HG03095 (cell line): ENCODE results near the gene ABCC1.

Source experiments
- ATAC-seq: cut with Tn5 transposase; IDR thresholded peaks from one replicate; pipeline ENCODE4 v1.9.1; 2021; ENCODE audit warnings: moderate library complexity; ENCODE audit not compliant: unreplicated experiment

The ABCC1 gene

DNA sequence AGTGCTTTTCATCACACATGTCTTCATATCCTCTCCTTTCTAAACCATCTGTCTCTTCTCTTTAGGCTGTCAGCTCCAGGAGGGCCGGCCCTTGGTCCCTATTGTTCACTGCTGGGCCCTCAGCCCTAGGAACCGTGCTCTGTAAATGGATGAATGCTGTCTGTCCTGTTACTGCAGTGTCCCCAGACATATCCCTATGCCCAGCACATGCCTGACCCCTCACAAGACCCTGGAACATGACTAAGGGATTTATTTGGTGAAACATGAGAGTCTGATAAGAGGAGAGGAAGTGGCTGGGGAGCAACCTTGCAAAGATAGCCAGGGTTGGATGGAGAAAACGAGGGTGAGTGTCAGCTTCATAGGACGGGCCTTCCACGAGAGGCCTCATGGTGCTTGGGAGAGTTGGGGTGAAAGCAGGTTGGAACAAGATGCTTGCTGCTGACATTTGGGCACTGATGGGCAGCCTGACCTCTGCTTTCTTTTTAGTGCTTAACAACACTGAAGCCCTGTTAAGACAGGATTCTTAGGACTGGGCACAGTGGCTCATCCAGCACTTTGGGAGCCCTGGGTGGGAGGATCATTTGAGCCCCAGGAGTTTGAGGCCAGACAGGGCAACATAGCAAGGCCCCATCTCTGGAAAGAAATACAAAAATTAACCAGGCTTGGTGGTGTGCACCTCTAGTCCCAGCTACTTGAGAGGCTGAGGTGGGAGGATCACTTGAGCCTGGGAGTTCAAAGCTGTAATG lies 39.0 kb downstream of the ABCC1 start:
- no peak for ATAC-seq

- no peak for ATAC-seq
Observed at GRCh38 chr16:15990902-15991301, 41.5 kb downstream of the ABCC1 start.

DNA sequence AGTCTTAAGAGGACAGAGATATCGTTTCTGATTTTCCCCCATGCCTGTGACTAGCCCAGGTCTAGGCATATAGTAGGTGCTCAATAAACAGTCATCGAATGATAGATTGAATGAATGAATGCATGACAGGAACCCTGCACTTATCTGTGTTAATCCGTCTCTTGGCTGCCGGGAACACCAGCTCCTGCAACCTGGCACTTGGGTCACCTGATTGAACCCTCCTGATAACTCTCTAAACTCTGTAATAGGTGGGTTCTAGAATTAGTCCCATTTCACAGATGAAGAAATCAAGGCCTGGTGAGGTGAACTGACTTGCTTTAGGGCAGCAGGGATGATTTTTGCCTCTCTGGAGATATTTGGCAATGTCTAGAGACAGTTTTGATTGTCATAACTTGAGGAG lies 43.7 kb downstream of the ABCC1 start:
- no peak for ATAC-seq

DNA sequence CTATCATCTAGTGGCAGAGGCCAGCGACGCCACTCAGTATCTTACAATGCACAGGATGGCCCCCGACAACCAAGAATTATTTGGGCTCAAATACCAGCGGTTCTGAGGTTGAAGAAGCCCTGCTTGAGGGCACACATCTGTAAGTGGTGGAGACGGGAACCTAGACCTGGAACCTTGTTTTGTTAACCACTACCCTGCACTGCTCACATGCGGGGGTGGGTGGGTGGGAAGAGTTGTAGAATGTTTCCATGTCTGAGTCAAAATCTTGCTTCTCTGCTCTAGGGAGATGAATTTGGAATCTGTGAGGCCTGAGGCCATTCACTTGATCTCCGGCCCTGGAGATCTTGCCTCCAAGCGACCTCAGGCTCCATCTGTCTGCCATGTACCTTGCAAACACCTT lies 44.1 kb downstream of the ABCC1 start:
- ATAC-seq, result no peak

- ATAC-seq, result no peak
Observed at GRCh38 chr16:15993946-15994665, 44.7 kb downstream of the ABCC1 start.

DNA sequence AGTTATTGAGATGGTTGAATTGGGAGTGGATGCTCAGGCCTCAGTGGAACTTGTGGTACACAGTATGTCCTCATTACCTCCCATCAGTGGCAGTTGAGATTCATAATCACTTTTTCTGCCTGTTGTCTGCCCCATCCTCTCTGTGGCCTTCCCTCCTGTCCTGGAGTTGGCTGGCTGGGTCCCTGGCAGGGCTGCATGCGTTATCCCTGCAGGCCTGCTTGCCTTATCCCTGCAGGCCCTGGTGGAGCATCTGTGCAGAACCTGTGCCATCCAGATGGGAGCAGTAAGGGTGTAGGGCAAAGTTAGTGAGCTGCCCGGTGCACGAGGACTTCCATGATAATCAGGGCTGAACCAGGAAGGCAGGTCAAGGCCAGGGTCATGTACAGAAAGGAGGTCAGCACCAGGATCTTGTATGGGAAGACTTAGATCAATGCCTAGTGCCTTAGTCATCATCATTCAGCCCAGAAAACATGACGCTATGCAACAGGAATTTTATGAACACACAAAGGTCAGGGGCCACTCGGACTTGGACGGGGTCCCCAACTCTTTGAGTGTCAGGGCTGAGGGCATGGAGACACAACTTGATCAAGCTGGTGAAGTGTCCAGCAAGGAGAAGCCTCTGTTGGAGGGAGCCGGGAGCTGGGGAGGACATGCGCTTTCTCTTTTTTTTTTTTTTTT lies 47.2 kb downstream of the ABCC1 start:
- ATAC-seq, result no peak

- no peak for ATAC-seq
Observed at GRCh38 chr16:16000685-16001084, 51.3 kb downstream of the ABCC1 start.

DNA sequence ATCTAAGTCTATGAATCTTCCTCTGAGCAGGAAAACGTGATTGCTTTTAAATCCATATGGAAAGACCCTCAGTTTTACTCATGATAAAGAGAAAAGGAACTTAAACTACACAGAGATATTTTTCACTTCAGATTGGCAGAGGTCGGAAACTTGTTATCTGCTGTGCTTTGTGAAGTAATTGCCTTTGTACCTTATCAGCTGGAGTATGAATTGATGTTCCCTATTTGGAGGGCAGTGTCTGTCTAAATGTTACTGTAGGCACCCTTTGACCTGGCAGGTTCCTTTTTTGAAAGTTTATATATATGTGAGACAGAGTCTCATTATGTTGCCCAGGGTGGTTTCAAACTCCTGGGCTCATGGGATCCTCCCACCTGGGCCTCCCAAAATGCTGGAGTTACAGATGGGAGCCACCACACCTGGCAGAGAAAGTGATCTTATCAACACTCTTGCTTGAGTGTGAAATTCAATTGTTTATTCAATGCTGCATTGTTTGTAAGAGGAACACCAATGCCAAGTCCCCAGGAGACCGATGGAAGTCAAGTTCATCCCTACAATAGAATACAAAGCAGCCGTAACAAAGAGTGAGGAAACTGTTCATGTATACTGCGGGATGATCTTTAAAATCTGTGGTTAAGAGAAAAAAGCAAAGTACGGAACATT lies 52.3 kb downstream of the ABCC1 start:
- no peak for ATAC-seq

DNA sequence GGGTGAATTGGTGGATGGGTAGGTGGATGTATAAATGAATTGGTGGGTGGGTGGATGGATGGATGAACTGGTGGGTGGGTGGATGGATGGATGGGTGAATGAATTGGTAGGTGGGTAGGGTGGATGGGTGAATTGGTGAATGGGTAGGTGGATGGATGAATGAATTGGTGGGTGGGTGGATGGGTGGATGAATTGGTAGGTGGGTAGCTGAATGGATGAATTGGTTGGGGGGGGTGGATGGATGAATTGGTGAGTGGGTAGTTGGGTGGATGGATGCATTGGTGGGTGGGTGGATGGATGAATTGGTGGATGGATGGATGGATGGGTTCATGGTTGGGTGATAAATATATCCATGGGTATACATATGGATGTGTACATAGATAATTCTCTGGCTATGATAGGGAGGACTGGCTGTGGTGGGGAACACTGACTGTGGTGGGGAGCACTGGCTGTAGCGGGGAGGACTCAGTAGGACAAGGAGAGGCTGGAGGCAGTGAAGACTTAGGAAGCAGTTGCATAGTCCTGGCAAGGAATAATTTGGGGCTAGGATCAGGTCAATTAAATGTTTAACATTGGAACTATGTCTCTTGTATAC lies 54.4 kb downstream of the ABCC1 start:
- ATAC-seq, result no peak

GRCh38 chr16:16004314-16004749 lies 54.9 kb downstream of the ABCC1 start:
- ATAC-seq, result no peak

- ATAC-seq, result no peak
Observed at GRCh38 chr16:16005721-16006120, 56.3 kb downstream of the ABCC1 start.

DNA sequence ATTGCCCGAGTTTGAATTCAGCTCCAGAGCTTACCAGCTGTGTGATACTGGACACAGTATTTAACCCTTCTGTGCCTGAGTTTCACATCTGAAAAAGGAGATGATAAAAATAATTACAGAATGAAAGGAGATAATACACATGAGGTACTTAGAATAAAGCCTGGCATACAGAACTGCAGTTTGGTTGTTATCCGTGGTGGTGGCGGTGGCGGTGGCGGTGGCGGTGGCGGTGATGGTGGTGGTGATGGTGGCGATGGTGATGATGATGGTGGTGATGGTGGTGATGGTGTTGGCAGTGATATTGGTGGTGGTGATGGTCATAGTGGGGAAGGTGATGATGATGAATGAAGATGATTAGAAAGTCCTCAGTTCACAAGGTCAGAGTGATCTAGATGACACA lies 57.2 kb downstream of the ABCC1 start:
- ATAC-seq, result no peak

DNA sequence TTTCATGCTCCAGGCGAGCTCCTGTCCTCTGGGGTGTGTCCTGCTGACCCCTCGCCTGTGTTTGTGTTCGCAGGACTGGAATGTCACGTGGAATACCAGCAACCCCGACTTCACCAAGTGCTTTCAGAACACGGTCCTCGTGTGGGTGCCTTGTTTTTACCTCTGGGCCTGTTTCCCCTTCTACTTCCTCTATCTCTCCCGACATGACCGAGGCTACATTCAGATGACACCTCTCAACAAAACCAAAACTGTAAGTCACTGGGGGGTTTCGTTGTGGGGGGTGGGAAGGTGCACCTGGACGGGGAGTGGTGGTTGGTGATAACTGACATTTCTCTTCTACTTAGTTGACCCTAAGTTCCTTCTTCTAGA lies 58.3 kb downstream of the ABCC1 start:
- ATAC-seq, result no peak

DNA sequence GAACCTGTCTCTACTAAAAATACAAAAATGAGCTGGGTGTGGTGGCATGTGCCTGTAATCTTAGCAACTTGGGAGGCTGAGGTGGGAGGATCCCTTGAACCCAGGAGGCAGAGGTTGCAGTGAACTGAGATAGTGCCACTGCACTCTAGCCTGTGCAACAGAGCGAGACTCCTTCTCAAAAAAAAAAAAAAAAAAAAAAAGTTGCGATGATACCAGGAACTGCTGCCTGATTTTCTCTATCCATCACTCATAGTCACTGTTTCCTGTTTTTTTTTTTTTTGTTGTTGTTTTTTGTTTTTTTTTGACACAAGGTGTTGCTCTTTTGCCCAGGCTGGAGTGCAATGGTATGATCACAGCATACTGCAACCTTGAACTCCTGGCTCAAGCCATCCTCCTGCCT lies 59.2 kb downstream of the ABCC1 start:
- no peak for ATAC-seq

GRCh38 chr16:16009401-16009800 lies 60.0 kb downstream of the ABCC1 start:
- ATAC-seq, result no peak

DNA sequence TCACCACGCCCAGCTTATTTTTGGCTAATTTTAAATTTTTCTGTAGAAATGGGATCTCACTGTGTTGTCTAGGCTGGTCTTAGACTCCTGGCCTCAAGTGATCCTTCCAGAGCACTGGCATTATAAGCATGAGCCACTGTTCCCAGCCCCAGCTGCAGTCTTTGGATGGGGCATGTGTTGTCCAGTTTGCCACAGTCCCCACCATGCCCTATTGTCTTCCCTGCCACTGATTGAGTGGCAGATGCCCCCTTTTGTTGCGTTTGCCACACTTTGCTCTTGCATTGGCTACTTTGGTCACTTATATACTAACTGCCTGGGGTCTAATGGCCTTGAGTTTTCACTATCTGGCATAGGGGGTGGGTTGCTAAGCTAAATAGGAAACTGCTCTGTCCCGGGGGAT lies 60.8 kb downstream of the ABCC1 start:
- ATAC-seq, result no peak

GRCh38 chr16:16012144-16012543 lies 62.7 kb downstream of the ABCC1 start:
- no peak for ATAC-seq

DNA sequence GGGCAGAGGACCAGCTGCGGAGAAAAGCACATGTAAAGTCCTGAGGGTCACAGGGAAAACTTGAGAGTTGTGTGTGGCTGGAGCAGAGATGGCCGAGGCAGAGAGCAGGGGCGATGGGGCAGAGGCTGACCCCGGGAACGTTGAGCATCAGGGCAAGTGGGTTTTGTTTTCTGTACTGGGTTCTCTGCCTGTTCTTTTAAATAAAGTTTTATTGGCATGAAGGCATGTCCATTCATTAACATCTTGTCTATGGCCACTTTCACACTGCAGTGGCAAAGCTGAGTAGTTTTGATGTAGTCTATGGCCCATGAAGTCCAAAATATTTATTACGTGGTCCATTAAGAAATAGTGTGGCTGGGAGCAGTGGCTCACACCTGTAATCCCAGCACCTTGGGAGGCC lies 64.4 kb downstream of the ABCC1 start:
- ATAC-seq, result no peak

DNA sequence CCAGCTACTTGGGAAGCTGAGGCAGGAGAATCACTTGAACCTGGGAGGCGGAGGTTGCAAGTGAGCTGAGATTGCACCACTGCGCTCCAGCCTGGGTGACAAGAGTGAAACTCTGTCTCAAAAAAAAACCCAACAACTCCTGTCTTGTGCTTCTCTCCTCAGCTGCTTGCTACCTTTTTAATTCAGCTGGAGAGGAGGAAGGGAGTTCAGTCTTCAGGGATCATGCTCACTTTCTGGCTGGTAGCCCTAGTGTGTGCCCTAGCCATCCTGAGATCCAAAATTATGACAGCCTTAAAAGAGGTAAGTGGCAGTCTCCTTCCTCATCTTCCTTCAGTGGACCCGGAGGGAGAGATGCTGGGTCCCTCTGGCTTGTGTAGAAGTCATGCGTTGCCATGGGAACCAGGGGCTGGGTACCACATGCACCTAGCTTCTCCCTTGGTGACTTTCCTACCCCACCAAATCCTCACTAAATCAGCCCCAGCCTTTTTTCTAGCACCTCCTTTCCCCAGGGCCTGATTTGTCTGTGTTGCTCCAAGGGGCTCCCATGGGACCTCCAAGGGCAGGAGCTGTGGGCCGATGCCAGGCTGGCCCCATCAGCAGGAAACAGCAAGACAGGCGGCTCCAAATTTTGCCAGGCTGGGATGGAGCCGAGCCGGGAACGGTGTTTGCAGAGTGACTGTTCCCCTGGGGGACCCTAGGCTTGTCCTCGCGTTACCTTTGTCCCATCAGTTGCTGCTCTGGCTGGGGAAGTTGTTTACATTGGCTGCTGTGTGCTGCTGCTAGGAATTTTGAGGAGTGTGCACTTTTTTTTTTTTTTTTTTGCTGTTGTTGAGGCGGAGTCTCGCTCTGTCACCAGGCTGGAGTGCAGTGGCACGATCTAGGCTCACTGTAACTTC lies 65.2 kb downstream of the ABCC1 start:
- no peak for ATAC-seq

DNA sequence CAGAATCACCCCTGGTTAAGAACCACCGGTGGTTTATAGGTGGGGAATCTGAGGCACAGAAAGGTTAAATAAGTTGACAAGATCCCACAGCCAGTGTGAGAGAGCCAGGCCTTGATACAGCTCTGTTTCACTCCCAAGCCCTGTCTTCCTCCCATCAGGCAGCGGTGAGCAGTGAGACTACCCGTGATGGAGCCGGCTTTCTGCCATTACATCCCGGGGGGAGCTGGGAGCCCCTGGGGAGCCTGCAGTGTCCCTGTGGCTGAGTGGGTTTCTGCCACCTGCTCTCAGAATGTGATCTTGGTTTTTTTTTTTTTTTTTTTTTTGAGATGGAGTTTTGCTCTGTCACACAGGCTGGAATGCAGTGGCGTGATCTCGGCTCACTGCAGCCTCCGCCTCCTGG lies 66.4 kb downstream of the ABCC1 start:
- no peak for ATAC-seq
